ENCODE results near the gene TSN.

TSN gene

DNA sequence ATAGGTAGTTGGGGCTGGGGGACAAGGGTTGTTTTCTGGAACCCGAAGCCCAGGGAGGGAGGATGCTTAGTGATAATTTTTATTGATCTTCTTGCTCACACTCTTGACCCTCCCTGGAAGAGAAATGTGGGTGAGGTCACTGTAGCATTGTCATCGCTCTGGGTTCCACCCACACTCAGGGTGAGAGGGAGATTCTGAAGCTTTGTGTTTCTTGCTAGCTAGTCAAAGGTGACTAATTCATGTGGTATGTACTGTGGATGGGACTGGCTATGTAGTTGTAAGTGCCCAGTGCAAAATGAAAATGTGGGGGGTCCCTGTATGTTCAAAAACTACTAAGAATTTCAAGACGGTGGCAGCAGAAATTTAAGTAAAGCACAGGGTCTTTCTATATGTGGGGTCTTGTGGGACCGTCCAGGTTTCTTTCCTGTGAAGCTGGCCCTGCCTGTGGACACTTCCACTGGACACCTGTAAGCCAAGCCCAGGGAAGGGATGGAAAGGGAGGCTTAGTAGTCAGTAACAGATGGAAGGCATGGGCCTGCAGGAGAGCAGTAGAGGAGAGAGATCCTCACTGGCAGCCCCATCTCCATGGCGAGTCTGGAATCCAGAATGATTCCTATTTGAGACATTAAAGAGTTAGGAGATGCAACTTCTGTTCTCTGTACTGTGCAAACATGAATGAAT lies 35.0 kb downstream of the TSN start:
- TF ChIP-seq, protein P1, sequence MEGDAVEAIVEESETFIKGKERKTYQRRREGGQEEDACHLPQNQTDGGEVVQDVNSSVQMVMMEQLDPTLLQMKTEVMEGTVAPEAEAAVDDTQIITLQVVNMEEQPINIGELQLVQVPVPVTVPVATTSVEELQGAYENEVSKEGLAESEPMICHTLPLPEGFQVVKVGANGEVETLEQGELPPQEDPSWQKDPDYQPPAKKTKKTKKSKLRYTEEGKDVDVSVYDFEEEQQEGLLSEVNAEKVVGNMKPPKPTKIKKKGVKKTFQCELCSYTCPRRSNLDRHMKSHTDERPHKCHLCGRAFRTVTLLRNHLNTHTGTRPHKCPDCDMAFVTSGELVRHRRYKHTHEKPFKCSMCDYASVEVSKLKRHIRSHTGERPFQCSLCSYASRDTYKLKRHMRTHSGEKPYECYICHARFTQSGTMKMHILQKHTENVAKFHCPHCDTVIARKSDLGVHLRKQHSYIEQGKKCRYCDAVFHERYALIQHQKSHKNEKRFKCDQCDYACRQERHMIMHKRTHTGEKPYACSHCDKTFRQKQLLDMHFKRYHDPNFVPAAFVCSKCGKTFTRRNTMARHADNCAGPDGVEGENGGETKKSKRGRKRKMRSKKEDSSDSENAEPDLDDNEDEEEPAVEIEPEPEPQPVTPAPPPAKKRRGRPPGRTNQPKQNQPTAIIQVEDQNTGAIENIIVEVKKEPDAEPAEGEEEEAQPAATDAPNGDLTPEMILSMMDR (conservative IDR thresholded peaks at IDR 0.05): no peak
- no peak for TF ChIP-seq ZFX (IDR thresholded peaks at IDR 0.05)
- H3K27ac ChIP-seq: no peak overlapping the region

DNA sequence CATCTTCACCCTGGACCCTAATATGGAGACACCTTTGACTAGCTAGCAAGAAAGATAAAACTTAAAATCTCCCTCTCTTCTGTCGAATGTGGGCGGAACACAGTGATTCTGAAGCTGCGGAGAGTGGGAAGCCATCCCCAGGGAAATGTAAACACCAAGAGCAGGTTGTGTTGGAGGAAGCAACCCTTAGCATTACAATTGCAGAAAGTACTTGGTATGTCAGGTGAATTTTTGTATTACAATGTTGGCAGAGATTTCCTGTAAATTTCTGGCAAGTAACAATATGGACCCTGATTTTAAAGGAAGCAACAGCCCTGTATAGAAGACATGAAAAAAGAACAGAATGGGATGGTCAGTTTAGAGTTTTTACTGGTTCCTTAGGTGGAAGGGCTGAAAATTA lies 35.8 kb downstream of the TSN start:
- TF ChIP-seq, protein P1 (conservative IDR thresholded peaks at IDR 0.05): no peak
- no peak for TF ChIP-seq ZFX (IDR thresholded peaks at IDR 0.05)
- H3K27ac ChIP-seq: no peak overlapping the region

DNA sequence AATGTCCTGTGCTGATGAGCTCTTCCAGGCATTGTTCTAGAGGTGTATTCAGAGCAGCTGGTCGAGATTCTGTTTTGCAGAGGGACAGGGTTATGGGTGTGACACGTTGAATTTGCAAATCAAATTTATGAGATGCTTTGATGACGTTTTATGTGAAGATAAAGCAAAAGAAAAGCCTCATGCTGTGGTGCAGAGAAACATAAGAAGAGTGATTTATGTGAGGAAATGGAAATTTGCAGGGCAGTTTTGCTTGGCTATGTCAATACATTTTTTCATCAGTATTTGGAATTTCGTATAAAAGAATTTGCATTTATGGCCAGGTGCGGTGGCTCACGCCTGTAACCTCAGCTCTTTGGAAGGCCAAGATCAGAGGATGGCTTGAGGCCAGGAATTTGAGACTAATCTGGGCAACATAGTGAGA lies 36.4 kb downstream of the TSN start:
- TF ChIP-seq, protein P1 (conservative IDR thresholded peaks at IDR 0.05): no peak
- TF ChIP-seq ZFX (IDR thresholded peaks at IDR 0.05): no peak
- no peak overlapping the region for H3K27ac ChIP-seq

DNA sequence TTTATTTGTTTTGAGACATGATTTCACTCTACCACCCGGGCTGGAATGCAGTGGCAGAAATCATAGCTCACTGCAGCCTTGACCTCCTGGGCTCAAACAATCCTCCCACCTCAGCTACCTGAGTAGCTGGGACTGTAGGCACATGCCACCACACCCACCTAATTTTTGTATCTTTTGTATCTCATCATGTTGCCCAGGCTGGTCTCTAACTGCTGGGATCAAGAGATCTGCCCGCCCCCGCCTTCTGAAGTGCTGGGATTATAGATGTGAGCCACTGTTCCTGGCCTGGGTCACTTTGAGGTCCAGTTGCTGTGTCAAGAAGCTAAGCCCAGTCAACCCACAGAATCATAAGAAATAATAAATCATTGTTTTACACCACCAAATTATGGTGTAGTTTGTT lies 38.4 kb downstream of the TSN start:
- H3K27ac ChIP-seq: no peak overlapping the region
- TF ChIP-seq, protein P1 (conservative IDR thresholded peaks at IDR 0.05): no peak
- no peak for TF ChIP-seq ZFX (IDR thresholded peaks at IDR 0.05)

DNA sequence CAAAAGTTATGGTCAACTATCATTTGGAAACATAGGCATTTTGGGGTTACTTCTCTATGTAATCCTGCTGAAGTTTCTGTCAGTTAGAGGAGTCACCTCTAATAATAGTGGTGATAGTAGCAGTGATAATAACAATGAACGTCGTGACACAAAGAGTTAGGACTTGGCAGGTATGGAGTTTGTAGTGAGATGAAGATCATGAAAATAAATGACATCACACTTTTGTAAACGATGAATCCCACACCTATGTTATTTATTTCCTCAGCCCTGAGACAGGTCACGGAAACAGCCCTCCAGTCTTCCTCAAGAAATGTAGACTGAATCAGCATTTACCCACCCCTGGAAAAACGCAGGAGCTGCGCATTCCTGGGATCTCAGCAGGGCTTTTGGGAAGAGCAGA lies 38.8 kb downstream of the TSN start:
- no peak overlapping the region for H3K27ac ChIP-seq
- no peak for TF ChIP-seq ZFX (IDR thresholded peaks at IDR 0.05)
- TF ChIP-seq, protein P1 (conservative IDR thresholded peaks at IDR 0.05): no peak

DNA sequence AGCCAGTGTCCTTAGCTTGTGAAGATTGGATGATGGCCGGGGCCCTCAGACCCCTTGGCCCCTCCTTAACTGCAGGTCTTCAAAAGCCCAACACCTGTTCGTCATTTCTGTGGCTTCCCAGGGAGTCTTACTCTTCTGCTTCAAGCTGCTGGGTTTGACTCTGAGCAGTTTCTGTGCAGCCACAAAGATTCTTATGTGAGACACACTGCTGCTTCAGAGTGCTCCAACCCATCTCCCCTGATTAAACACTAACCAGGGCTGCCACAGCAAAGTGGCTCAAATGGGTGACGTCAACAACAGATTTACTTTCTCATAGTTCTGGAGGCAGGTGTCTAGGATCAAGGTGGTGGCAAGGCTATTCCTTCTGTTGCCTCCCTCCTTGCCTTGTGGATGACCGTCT lies 40.8 kb downstream of the TSN start:
- TF ChIP-seq, protein P1 (conservative IDR thresholded peaks at IDR 0.05): no peak
- TF ChIP-seq ZFX (IDR thresholded peaks at IDR 0.05): no peak
- no peak overlapping the region for H3K27ac ChIP-seq

DNA sequence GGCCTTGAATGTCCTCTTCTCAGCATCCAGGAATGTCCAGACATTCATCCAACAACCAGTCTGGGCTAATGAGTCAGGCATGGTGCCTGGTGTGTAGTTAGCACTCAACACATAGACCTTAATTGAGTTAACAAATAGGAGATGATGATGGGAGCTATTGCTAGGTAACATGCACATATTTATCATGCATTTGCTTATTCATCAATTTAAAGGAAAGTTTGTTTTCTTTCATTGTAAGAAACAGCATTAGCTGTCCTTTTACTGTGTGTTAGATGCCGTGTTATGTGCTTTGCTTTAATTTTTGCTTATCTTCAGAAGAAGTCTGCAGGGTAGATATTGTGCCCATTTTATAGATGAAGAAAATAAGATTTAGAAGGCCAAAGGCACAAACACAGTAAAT lies 43.2 kb downstream of the TSN start:
- H3K27ac ChIP-seq: no peak overlapping the region
- TF ChIP-seq ZFX (IDR thresholded peaks at IDR 0.05): no peak
- TF ChIP-seq, protein P1 (conservative IDR thresholded peaks at IDR 0.05): no peak
